Astrocyte (in vitro differentiated cells and primary cell): Measurements from ENCODE around the gene CNIH1.

ENCODE experiments used
- CTCF ChIP-seq: IDR thresholded peaks from 2 replicates; pipeline ENCODE4 v1.5.1; 2011; ENCODE audit warnings: low read depth, mild to moderate bottlenecking, inconsistent platforms, low read length, moderate library complexity; ENCODE audit not compliant: insufficient read depth
- EZH2 ChIP-seq: IDR thresholded peaks from 2 replicates; pipeline ENCODE4 v1.6.1; 2012; ENCODE audit warnings: mild to moderate bottlenecking, low read length, inconsistent platforms; ENCODE audit not compliant: insufficient read depth

- TF ChIP-seq CTCF (no peak), EZH2 (no peak)
Measured at GRCh38 chr14:54424479-54424901, 16.7 kb downstream of the CNIH1 start.
